ENCODE results near the gene ZMIZ1.
"Not testable (repeated sequence)": the region's sequence is repeated elsewhere in the genome, so short reads cannot be mapped to it uniquely, and the experiment has no call there.

ZMIZ1 gene

DNA sequence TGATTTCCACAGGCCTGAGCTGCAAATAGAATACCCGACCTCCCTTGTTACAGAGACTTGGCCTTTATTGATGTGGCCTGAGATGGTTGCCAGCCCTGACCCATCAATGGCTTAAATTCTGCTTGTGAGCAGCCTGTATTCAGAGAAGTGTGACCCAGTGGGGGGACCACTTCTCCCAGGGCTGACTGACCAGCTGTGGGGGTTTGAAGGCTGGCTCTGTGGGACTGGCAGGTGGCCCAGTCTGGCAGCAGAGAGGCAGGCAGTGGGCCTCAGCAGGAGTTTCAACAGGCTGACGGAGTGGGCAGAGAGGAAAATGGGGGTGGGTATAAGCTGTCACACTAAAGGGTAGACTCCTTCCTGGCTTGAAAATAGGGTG, 266.3 kb downstream of the ZMIZ1 start:
- no peaks in the 10 kb centered on the region for H3K27me3 ChIP-seq
- DNase-seq, result no peak
- no peak overlapping the region for H3K4me3 ChIP-seq (ENCODE audit: low read depth, low read length)
- TF ChIP-seq, protein P1, sequence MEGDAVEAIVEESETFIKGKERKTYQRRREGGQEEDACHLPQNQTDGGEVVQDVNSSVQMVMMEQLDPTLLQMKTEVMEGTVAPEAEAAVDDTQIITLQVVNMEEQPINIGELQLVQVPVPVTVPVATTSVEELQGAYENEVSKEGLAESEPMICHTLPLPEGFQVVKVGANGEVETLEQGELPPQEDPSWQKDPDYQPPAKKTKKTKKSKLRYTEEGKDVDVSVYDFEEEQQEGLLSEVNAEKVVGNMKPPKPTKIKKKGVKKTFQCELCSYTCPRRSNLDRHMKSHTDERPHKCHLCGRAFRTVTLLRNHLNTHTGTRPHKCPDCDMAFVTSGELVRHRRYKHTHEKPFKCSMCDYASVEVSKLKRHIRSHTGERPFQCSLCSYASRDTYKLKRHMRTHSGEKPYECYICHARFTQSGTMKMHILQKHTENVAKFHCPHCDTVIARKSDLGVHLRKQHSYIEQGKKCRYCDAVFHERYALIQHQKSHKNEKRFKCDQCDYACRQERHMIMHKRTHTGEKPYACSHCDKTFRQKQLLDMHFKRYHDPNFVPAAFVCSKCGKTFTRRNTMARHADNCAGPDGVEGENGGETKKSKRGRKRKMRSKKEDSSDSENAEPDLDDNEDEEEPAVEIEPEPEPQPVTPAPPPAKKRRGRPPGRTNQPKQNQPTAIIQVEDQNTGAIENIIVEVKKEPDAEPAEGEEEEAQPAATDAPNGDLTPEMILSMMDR (IDR thresholded peaks at IDR 0.05; ENCODE audit: low read depth, low read length), result no peak
- H3K4me1 ChIP-seq, result no peaks in the 10 kb centered on the region
- no peaks in the 10 kb centered on the region for H3K36me3 ChIP-seq
- H3K9me3 ChIP-seq, result no peaks in the 10 kb centered on the region

DNA sequence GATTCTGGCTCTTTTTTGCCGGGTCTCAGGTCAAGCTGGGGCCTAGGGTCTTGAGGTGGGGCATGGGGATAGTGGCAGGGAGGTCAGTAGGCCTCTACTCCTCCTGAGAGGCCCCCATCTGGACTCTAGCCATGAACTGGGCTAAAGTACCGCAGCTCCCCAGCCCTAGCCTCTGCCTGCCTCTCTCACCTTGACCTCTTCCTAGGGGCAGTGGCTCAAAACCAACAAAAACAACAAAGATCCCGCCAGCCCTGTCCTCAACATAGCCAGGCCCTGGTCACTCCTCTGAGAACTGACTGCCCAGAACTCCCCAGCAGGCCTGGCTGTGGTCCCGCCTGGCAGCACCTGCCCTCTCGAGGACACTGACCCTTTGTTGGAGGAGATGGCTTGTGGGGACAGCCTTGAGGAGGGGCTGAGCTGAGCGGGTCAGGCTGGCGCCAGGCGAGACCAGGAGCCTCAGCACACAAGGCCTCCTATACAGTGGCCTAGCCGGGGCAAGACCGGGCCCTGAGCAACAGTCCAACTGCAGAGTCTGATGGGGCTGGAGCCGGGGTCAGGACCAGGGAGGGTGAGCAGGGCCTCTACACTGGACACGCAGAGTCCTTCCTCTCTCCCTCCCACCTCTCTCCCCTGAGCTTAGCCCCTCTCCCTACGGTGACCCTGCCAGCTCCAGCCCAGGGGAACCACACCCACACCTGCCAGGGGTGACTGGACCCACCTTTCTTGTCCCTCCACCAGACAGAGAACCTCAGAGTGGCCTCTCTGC, 266.9 kb downstream of the ZMIZ1 start:
- Histone ChIP-seq H3K4me3 (ENCODE audit: low read depth, low read length) (no peak overlapping the region), H3K9me3 (no peaks in the 10 kb centered on the region), H3K4me1 (no peaks in the 10 kb centered on the region), H3K27me3 (no peaks in the 10 kb centered on the region), H3K36me3 (no peaks in the 10 kb centered on the region)
- no peak for DNase-seq
- TF ChIP-seq, protein P1 (IDR thresholded peaks at IDR 0.05; ENCODE audit: low read depth, low read length), result no peak

DNA sequence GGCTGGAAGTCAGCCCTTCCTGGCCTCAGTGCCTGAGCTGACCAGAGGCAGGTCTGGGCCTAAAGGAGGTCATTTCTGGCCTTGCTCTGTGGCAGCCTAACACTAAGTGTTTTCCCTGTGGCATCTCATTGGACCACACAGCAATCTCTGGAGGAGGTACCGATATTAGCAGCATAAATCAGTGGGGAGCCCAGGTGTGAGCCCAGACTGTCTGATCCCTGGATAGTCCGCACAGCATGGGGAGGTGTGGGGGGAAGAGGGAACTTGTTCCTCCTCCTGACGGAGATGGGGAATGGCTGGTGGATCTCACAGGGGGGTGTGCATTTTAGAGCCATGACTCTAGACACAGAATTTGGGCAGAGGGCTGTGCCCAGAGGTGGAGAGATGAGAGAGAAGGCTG, 267.5 kb downstream of the ZMIZ1 start:
- Histone ChIP-seq H3K36me3 (no peaks in the 10 kb centered on the region), H3K4me1 (no peaks in the 10 kb centered on the region), H3K9me3 (no peaks in the 10 kb centered on the region), H3K27me3 (no peaks in the 10 kb centered on the region), H3K4me3 (ENCODE audit: low read depth, low read length) (no peak overlapping the region)
- DNase-seq, result no peak
- TF ChIP-seq, protein P1 (IDR thresholded peaks at IDR 0.05; ENCODE audit: low read depth, low read length), result no peak

DNA sequence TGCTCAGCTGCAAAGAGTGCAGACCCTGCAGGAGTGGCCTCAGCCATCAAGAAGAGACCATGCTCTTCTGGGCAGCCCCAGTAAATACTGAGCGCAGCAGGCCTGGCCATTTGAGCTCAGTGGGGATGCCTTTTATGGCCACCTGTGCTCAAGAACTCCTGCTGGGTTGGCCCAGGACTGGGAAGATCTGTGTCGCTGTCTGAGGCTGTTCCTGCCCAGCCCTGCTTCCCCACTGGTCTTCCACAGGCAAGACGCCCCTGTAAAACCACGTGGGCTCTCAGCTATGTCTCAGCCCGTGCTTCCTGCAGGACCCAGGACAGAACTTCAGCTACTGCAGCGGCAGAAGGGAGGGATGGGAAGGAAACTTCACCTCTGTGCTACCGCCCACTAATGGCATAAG, 268.0 kb downstream of the ZMIZ1 start:
- no peak for DNase-seq
- Histone ChIP-seq H3K4me1 (no peaks in the 10 kb centered on the region), H3K9me3 (no peaks in the 10 kb centered on the region), H3K36me3 (no peaks in the 10 kb centered on the region), H3K27me3 (no peaks in the 10 kb centered on the region), H3K4me3 (ENCODE audit: low read depth, low read length) (no peak overlapping the region)
- TF ChIP-seq, protein P1 (IDR thresholded peaks at IDR 0.05; ENCODE audit: low read depth, low read length), result no peak

DNA sequence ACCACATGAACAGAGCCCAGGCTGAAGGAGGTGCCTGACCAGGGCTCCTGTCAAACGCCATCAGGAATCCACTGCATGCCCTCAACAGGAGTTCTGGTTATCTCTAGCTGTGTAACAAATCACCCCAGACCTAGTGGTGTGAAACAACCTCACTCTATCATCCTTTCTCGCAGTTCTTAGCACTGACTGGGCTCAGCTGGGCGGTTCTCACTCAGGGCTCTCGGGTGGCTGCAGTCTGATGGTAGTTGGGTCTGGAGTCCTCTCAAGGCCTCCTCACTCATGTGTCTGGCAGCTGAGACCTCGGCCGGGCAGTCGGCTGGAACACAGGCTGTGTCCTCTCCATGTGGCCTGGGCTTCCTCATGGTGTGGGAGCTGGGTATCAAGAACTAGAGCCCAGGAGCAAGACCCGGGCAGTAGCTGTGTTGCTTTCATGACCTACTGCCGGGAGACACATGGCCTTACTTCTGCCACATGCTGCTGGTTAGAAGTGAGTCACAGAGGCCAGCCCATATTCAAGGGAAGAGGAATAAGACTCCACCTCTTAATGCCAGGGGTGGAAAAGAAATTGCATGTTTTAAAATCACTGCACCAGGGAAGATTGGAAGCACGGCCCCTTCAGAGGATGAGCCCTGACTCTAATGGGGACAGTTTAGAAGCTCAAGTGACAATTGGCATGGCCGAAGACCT, 269.2 kb downstream of the ZMIZ1 start:
- H3K36me3 ChIP-seq; H3K4me3 ChIP-seq (ENCODE audit: low read depth, low read length); H3K27me3 ChIP-seq; DNase-seq; H3K9me3 ChIP-seq; H3K4me1 ChIP-seq: not testable (repeated sequence)

DNA sequence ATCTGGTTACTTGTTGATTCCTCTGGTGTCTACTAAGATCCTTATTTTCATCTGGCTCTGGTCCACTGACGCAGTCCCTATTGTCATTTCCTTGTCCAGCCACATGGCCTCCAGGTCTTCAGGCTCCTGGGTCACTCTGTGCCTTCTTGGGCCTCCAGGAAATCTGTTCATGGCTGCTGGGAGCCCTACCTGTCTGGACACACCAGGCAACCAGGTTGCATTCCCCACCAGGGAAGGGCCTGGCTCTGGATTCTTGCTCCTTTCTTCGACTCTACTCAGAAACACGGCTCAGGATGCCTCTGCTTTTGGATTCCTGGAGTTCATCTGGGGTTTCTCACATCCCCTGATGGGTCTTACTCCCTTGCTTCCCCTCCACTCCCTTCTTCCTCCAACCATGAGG, 270.5 kb downstream of the ZMIZ1 start:
- DNase-seq, result no peak
- Histone ChIP-seq H3K27me3 (no peaks in the 10 kb centered on the region), H3K9me3 (no peaks in the 10 kb centered on the region), H3K4me3 (ENCODE audit: low read depth, low read length) (no peak overlapping the region), H3K36me3 (no peaks in the 10 kb centered on the region), H3K4me1 (no peaks in the 10 kb centered on the region)
- TF ChIP-seq, protein P1 (IDR thresholded peaks at IDR 0.05; ENCODE audit: low read depth, low read length), result no peak
